Stimulated activated CD8-positive, alpha-beta memory T cell treated with anti-CD3 and anti-CD28 coated beads, Interleukin-2, amount 100 ng/mL, for 48 hours (primary cell): Measurements from ENCODE around the gene SEMA5A.
A peak's percentile ranks its signal among the peaks of the same experiment; 100 is the strongest.
"Not testable (repeated sequence)": the region's sequence is repeated elsewhere in the genome, so short reads cannot be mapped to it uniquely, and the experiment has no call there.

ENCODE experiments used
- DNase-seq, 2 donors: peaks; one replicate each; pipeline ENCODE4 v3.0.0-alpha.2; 2020; ENCODE audit warnings: low read depth in 2 of 2

Gene SEMA5A

GRCh38 chr5:9358961-9359685 lies 186.8 kb downstream of the SEMA5A start:
- DNase-seq = no peak

DNA sequence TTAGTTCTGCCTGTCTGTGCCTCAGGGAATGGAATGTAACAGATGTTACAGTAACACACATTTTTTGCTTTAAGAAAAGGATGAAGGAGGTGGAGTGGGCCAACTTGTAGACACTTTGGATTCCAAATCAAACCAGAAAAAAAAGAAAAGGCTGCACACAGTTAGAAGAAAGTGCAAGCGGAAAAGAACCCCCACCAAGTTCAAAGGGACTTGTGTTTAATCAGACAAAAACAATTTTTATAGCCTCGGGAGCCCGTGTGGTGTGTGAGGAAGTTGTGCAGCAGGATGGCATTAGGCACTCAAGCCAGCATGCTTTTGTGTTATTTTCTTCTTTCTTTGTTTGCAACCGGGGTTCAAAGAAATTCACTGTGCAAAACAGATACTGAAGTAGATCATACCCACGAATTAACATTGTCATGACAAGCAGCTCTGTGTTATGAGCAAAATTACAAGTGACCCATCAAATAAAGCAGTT lies 189.5 kb downstream of the SEMA5A start:
- no peak for DNase-seq

GRCh38 chr5:9354336-9355081 lies 191.4 kb downstream of the SEMA5A start:
- no peak for DNase-seq

DNA sequence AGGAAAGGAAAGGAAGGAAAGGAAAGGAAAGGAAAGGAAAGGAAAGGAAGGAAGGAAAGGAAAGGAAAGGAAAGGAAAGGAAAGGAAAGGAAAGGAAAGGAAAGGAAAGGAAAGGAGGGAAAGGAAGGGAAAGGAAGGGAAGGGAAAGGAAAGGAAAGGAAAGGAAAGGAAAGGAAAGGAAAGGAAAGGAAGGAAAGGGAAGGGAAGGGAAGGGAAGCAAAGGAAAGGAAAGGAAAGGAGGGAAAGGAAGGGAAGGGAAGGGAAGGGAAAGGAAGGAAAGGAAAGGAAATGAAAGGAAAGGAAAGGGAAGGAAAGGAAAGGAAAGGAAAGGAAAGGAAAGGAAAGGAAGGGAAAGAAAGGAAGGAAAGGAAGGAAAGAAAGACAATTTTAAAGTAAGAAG lies 192.8 kb downstream of the SEMA5A start:
- not testable (repeated sequence) for DNase-seq

- no peak for DNase-seq
Measured at GRCh38 chr5:9351546-9351945, 194.3 kb downstream of the SEMA5A start.

DNA sequence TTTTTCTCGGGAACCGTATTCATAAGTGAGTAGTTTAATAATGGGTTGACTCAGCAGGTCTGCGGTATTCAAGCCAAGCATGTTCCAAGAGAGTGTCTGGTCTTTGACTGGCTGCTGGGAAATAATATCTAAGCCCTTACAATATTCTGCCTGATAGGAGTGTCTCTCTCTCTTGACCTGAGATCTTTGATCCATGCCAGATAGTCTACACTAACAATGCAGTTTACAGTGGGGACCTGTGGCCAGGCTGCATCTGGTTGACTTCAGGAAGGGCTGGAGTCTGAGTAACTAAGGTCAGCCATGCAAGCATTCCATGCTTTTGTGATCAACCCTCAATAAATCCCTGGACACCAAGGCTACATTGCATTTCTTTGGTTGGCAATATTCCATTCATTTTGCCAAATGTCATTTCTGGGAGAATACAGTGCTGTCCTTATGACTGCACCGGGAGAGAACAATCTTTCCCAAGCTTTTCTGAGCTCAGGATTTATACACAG lies 195.5 kb downstream of the SEMA5A start:
- no peak for DNase-seq

DNA sequence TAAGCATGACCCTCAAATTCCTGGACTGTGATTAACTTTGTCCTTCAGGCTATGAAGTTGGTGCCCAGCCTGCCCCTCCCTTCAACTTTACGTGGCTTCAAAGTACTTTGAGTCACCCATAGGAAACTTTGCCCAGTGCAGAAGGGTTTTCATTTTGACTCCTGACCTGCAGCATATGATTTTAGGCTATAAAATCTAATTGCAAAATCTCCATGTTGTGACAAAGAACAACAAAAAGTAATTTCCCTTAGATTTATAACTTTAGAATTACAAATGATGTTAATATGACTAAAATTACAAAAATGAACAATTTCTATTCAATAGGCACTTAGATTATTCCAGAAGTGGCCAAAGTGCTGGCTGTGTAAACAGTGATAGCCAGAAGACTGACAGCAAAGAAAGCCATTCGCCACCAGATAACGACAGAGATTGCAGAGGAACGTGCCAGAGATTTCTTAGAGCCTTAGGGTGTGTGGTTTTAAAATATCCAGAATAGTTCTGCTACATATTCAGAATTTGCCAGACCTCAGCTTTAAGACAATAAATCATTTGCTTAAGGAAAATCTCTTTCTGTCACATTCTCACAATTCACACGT lies 197.4 kb downstream of the SEMA5A start:
- no peak for DNase-seq

- no peak for DNase-seq
Measured at GRCh38 chr5:9347541-9348295, 198.2 kb downstream of the SEMA5A start.

DNA sequence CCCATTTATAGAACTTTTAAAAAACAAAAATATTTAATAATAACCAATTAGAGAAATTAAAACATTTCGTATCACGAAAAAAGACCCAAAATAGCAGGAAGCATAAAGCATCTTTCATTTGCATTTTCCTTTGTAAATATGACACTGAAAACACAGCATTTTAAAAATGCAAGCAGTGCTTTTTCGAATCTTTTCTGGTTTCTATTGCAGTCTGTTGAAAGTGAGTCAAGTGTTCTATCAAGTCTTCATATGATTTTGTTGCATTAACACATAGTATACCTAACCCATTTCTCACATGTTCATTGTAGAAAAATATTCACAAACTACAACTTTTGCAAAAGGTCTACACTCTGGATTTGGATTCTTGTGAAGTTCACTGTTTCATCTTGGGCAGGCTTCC lies 198.8 kb downstream of the SEMA5A start:
- DNase-seq = no peak

DNA sequence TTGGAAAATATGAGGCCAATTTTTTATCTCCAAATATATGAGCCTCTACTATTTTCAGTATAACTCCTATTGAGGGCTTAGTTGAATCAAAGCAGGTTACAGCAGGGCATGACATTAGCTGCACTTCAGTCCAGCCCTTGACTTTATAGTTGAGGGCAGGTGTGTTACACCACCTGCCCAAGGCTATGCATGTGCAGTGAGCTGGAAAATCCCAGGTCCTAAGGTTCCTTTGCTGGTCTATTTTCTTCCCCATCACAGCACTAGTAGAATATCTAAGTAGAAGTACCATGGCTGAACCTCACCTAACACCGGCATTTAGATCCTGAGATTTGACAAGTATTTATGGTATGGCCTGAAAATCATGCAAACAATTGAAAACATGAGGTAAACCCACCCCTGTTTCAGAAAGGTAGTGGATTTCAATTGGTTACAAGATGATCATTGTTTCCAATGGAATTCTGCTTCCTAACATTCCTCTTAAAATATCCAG lies 201.1 kb downstream of the SEMA5A start:
- DNase-seq = no peak

DNA sequence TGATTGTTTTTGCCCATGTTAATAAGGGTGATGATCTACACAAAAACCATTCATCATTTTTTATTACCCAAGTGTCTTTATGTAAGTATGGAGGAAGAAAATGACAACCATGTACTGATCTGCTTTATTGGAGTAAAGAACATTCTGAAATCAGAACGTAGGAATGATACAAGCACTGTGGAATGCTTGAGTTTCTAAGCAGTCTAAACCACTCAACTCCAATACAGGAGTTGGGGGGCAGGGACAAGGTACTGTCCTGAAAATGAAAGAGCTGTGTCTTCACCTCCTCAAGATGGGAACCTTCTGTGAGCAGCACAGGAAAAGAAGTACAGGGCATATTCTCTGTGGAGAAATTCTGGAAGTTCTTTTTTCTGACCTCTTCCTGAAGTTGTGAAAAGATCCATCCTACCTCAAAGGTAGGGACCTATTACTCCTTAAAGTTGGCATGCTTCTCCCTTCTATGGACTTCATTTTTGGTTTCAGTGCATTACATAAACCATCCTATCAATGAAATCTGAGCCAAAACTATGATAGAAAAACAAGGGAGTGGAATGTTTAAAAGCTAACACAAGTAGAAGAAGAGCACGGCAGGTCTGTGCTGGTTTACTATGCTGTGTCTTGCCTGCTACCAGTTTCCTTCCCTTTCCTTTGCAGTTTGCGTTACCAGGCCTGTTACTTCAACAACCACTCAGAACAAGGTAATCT lies 202.6 kb downstream of the SEMA5A start:
- DNase-seq = no peak

GRCh38 chr5:9342161-9342787 lies 203.6 kb downstream of the SEMA5A start:
- DNase-seq = no peak

DNA sequence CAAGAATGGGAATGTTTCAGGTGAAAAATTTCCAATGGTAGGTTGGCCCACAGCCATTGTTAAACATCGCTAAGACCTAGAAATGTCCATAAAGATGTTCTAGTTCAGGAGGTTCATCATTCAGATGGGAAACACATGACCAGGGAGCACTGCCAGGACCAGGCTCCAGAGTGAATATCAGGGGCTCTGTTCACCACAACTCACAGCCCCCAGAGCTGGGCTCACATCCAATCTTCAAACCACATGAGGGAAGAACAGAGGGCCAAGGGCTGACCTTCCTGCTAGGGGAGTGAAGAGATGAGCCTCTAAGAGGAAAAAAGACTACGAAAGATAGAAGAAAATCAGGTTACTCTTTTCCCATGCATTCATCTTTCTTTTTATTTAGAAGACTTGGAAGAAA lies 205.8 kb downstream of the SEMA5A start:
- DNase-seq = no peak

- peak in 1 of 2 donors; percentile 1 for DNase-seq
Measured at GRCh38 chr5:9339206-9339818, 206.6 kb downstream of the SEMA5A start.

GRCh38 chr5:9338796-9339195 lies 207.1 kb downstream of the SEMA5A start:
- no peak for DNase-seq

DNA sequence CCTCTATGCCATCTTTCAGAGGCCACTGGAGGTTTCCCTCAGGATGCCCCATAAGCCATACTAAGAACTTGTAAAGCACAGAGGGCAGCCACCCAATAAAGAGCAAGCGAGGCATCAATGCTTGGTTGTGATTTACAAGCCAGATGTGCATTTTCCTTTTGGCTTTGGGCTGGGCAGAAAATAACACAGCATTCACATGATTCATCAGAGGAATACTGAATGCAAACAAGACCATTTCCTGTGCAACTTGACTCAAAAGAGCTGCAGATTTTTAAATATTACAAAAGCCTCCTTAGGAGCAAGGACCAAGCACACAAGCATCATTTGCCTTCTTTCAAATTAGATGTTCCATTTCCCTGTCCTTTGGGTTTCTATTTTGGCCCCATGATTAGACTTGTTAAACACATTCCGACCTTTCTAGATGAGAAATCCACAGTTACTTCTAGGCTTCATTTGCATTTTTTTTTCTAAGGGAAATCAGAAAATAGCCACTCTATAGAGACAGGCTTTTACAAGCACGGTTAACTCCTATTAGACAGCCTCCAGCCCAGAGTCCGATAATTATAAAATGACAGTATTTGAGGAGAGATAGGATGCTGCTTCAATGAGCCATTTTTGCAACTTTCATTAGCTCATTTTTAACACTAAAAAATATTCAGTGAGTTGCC lies 207.8 kb downstream of the SEMA5A start:
- no peak for DNase-seq

- DNase-seq = no peak
Measured at GRCh38 chr5:9335754-9336495, 209.9 kb downstream of the SEMA5A start.

DNA sequence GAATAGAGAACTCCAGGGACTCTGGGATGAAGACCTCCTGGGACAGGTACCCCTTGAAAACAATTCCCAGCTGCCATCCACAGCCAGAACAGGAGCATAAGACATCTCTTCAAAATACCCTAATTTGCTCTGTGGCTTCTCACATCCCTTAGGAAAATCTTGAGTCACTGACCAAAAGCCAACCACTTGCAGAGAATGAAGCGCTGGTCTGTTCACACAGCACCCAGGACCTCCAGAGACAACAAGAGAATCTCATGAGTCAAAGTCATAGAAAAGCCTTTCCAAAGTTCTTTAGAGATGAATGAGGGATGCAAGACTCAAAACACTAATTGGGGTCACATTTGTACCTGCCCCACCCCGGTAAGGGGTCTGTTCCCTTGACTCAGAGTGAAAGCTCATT lies 210.6 kb downstream of the SEMA5A start:
- DNase-seq = no peak

DNA sequence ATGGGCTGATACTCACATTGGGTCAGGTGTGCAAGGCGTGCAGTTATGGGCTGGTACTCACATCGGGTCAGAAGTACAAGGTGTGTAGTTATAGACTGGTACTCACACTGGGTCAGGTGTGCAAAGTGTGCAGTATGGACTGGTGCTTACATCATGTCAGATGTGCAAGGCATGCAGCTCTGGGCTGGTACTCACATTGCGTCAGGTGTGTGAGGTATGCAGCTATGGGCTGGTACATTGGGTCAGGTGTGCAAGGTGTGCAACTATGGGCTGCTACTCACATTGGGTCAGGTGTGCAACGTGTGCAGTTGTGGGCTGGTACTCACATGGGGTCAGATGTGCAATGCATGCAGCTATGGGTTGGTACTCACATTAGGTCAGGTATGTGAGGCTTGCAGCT lies 213.8 kb downstream of the SEMA5A start:
- DNase-seq = no peak
